Panc1 (cell line): Measurements from ENCODE around the gene COQ2. TPM values are rescaled to one million over a fixed set of nuclear protein-coding genes. Genes with fewer than 3 reads are reported as not detected.
A peak's percentile ranks its signal among the peaks of the same experiment; 100 is the strongest.
"Not testable (repeated sequence)": the region's sequence is repeated elsewhere in the genome, so short reads cannot be mapped to it uniquely, and the experiment has no call there.

Experiments
- ATAC-seq: fragments of 200-7000 bp; cut with Tn5 transposase; 2 replicates; pipeline ENCODE4 v1.9.1; 2020; ENCODE audit warnings: mild to moderate bottlenecking, moderate library complexity
- BruUV-seq: library from RNA; stranded (reverse); fragments of 400-500 nt; replicated peaks from 2 replicates; lab custom pipeline; 2021; lab: Mats Ljungman, UMichigan
- CTCF ChIA-PET: fragments of 300-600 bp; sonication (Branson Sonifier 250); formaldehyde crosslinking; loops from one replicate; lab custom pipeline; 2022; ENCODE audit warnings: antibody characterized with exemption; lab: Charles Lee
- POLR2A ChIA-PET: fragments of 300-600 bp; sonication (Branson Sonifier 250); formaldehyde crosslinking; loops from one replicate; lab custom pipeline; 2022; ENCODE audit warnings: antibody characterized with exemption; lab: Charles Lee
- DNase-seq: peaks from one replicate; pipeline ENCODE4 v3.0.0-alpha.2; 2010; ENCODE audit warnings: low read depth, low spot score
- H3K27ac ChIP-seq: 2 replicates; pipeline ENCODE4 v1.5.1; 2011; ENCODE audit warnings: mild to moderate bottlenecking, low read length, inconsistent platforms
- H3K27me3 ChIP-seq: fragments of 200-500 bp; sonication (Bioruptor generic); 2 replicates; pipeline ENCODE4 v1.6.0; 2014; ENCODE audit warnings: low read length, inconsistent platforms; ENCODE audit not compliant: control insufficient read depth, insufficient read depth
- H3K36me3 ChIP-seq: fragments of 200-500 bp; sonication (Bioruptor generic); 2 replicates; pipeline ENCODE4 v1.5.1; 2014; ENCODE audit warnings: inconsistent platforms, mild to moderate bottlenecking, low read length, moderate library complexity; ENCODE audit not compliant: control insufficient read depth, insufficient read depth
- H3K4me1 ChIP-seq: 2 replicates; pipeline ENCODE4 v1.5.1; 2011; ENCODE audit warnings: inconsistent platforms, mild to moderate bottlenecking, low read length, moderate library complexity; ENCODE audit not compliant: control insufficient read depth, insufficient read depth
- H3K4me3 ChIP-seq, 2 experiments: 2 replicates each; pipeline ENCODE4 v1.5.1; 2011 to 2012; ENCODE audit warnings: low read depth in 2 of 2, low read length in 2 of 2, mild to moderate bottlenecking in 2 of 2, inconsistent platforms in 1 of 2, moderate library complexity in 1 of 2
- H3K9me3 ChIP-seq: fragments of 200-500 bp; sonication (Bioruptor generic); 2 replicates; pipeline ENCODE4 v1.5.1; 2014; ENCODE audit warnings: low read depth, mild to moderate bottlenecking, inconsistent platforms, low read length, moderate library complexity; ENCODE audit not compliant: control insufficient read depth, insufficient read depth
- POLR2AphosphoS5 ChIP-seq: IDR thresholded peaks from 2 replicates; pipeline ENCODE4 v1.6.1; 2012; ENCODE audit warnings: mild to moderate bottlenecking, low read depth, low read length, moderate library complexity
- SIN3A ChIP-seq: IDR thresholded peaks from 2 replicates; pipeline ENCODE4 v1.6.1; 2012; ENCODE audit warnings: low read depth, mild to moderate bottlenecking, low read length, moderate library complexity, borderline replicate concordance; ENCODE audit not compliant: insufficient read depth
- TCF7L2 ChIP-seq: IDR thresholded peaks from 2 replicates; pipeline ENCODE4 v1.6.1; 2011; ENCODE audit warnings: mild to moderate bottlenecking, low read depth, low read length, inconsistent platforms
- in situ Hi-C: cut with HindIII; loops from 2 replicates; pipeline ENCODE4 v1.10.0; 2016; ENCODE audit warnings: low sequenced_read_pairs, low pct_unique_long_range_greater_than_20kb
- intact Hi-C: fragments of 100-400 bp; cut with micrococcal nuclease; formaldehyde crosslinking; loops from one replicate; pipeline ENCODE4 v1.10.0; 2022; ENCODE audit not compliant: unreplicated experiment
- total RNA-seq: library from RNA; stranded (reverse); gene quantifications from one replicate; pipeline ENCODE4 v1.2.1, GENCODE V29; 2021; ENCODE audit not compliant: unreplicated experiment
- TF ChIP-seq, protein P1 (sequence below), 2 experiments: IDR thresholded peaks; 2 replicates each; pipeline ENCODE4 v1.6.1; 2011 to 2012; ENCODE audit warnings: low read depth in 2 of 2, control low read depth in 1 of 2, low read length in 1 of 2, mild to moderate bottlenecking in 1 of 2, moderate library complexity in 1 of 2; ENCODE audit not compliant: insufficient read depth in 1 of 2
- TF ChIP-seq, protein P2 (sequence below): fragments of 450-650 bp; IDR thresholded peaks from 2 replicates; pipeline ENCODE4 v1.5.1; 2017; ENCODE audit warnings: mild to moderate bottlenecking

COQ2 gene
- total RNA-seq, 1 experiment from 2014 or later = 28.1 TPM

DNA sequence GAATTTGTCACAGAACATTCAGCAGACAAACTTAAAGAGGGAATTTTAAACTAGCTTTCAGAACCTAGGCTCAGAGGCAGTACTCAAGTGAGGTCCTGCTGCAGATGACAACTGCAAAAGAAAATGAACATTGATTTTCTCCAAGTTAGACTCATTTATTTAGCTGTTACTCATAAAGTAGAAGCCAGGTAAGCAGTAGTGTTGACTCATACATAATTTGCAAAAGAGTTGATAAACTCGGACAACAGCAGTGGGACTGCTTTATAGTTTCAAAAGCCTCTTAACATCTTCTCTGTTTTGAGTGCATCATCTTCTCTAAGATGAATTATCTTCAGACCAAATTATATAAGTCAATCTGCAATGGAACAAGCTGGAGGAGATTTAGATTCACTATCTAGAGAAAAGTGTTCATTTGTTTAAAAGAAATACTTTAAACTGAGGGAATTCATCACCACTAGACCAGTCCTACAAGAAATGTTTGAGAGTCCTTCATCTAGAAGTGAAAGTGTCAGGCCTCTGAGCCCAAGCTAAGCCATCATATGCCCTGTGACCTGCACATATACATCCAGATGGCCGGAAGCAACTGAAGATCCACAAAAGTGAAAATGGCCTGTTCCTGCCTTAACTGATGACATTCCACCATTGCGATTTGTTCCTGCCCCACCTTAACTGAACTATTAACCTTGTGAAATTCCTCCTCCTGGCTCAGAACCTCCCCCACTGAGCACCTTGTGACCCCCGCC lies 49.5 kb downstream of the COQ2 start:
- no peaks in the 10 kb centered on the region for H3K36me3 ChIP-seq
- H3K4me1 ChIP-seq = no peaks in the 10 kb centered on the region
- intact Hi-C loops = no loop called here
- ChIA-PET POLR2A (no interaction called here), CTCF (no interaction called here)
- no TSS peak for BruUV-seq
- H3K27ac ChIP-seq = peak overlapping the region; percentile 51; the same call in 1 of the 2 replicates
- in situ Hi-C loops = no loop called here
- no peaks in the 10 kb centered on the region for H3K9me3 ChIP-seq
- H3K27me3 ChIP-seq = no peaks in the 10 kb centered on the region
- no peak for TF ChIP-seq POLR2AphosphoS5
- no peak for TF ChIP-seq SIN3A
- TF ChIP-seq, protein P1, sequence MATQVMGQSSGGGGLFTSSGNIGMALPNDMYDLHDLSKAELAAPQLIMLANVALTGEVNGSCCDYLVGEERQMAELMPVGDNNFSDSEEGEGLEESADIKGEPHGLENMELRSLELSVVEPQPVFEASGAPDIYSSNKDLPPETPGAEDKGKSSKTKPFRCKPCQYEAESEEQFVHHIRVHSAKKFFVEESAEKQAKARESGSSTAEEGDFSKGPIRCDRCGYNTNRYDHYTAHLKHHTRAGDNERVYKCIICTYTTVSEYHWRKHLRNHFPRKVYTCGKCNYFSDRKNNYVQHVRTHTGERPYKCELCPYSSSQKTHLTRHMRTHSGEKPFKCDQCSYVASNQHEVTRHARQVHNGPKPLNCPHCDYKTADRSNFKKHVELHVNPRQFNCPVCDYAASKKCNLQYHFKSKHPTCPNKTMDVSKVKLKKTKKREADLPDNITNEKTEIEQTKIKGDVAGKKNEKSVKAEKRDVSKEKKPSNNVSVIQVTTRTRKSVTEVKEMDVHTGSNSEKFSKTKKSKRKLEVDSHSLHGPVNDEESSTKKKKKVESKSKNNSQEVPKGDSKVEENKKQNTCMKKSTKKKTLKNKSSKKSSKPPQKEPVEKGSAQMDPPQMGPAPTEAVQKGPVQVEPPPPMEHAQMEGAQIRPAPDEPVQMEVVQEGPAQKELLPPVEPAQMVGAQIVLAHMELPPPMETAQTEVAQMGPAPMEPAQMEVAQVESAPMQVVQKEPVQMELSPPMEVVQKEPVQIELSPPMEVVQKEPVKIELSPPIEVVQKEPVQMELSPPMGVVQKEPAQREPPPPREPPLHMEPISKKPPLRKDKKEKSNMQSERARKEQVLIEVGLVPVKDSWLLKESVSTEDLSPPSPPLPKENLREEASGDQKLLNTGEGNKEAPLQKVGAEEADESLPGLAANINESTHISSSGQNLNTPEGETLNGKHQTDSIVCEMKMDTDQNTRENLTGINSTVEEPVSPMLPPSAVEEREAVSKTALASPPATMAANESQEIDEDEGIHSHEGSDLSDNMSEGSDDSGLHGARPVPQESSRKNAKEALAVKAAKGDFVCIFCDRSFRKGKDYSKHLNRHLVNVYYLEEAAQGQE (IDR thresholded peaks at IDR 0.05; ENCODE audit: insufficient read depth in 1 of 2, low read depth in 2 of 2, low read length in 1 of 2) = no peak
- TF ChIP-seq, protein P2, sequence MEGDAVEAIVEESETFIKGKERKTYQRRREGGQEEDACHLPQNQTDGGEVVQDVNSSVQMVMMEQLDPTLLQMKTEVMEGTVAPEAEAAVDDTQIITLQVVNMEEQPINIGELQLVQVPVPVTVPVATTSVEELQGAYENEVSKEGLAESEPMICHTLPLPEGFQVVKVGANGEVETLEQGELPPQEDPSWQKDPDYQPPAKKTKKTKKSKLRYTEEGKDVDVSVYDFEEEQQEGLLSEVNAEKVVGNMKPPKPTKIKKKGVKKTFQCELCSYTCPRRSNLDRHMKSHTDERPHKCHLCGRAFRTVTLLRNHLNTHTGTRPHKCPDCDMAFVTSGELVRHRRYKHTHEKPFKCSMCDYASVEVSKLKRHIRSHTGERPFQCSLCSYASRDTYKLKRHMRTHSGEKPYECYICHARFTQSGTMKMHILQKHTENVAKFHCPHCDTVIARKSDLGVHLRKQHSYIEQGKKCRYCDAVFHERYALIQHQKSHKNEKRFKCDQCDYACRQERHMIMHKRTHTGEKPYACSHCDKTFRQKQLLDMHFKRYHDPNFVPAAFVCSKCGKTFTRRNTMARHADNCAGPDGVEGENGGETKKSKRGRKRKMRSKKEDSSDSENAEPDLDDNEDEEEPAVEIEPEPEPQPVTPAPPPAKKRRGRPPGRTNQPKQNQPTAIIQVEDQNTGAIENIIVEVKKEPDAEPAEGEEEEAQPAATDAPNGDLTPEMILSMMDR = no peak
- no peak for TF ChIP-seq TCF7L2
- no peak for ATAC-seq
- no peak overlapping the region for H3K4me3 ChIP-seq
- DNase-seq = no peak

DNA sequence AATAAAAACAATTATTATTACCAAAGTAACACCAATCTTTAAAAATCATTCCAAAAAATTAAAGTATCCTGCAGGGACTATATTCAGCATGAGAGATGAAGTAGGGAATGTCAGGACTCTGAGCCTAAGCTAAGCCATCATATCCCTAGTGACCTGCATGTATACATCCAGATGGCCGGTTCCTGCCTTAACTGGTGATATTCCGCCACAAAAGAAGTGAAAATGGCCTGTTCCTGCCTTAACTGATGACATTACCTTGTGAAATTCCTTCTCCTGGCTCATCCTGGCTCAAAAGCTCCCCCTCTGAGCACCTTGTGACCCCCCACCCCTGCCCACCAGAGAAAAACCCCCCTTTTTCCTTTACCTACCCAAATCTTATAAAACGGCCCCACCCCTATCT lies 50.2 kb downstream of the COQ2 start:
- in situ Hi-C loops, ATAC-seq, H3K4me1 ChIP-seq, H3K27me3 ChIP-seq, intact Hi-C loops, BruUV-seq, POLR2A ChIA-PET, H3K9me3 ChIP-seq, H3K36me3 ChIP-seq, CTCF ChIA-PET, H3K4me3 ChIP-seq, H3K27ac ChIP-seq, DNase-seq: not testable (repeated sequence)

DNA sequence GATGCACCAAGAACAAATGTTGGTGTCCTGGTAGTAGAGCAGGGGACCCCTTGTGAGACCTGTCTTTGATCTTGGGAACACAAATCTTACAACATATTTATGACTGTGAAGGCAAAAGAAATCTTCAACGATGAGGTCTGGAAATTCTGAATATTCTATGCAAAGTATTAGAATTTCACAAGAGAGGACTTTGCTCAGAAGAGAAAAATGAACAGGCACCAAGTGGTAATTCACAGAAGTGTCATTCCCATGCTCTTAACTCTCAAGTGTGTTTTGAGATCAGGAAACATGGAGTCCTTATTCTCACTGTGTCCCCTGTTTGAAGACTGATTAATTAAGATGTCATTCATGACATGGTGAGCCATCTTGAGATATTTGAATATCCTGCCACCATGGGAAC lies 52.5 kb downstream of the COQ2 start:
- no peaks in the 10 kb centered on the region for H3K4me1 ChIP-seq
- ATAC-seq (no peak), DNase-seq (no peak)
- H3K36me3 ChIP-seq = no peaks in the 10 kb centered on the region
- ChIA-PET CTCF (no interaction called here), POLR2A (no interaction called here)
- no peak overlapping the region; the same call in 1 of the 2 replicates for H3K27ac ChIP-seq
- H3K4me3 ChIP-seq = no peak overlapping the region
- in situ Hi-C loops (no loop called here), intact Hi-C loops (no loop called here)
- BruUV-seq = no TSS peak
- no peaks in the 10 kb centered on the region for H3K27me3 ChIP-seq
- TF ChIP-seq, protein P1 (IDR thresholded peaks at IDR 0.05; ENCODE audit: insufficient read depth in 1 of 2, low read depth in 2 of 2, low read length in 1 of 2) = no peak
- TF ChIP-seq TCF7L2 (no peak), SIN3A (no peak), POLR2AphosphoS5 (no peak)
- TF ChIP-seq, protein P2 = no peak
- H3K9me3 ChIP-seq = no peaks in the 10 kb centered on the region
